Right lung (tissue), 5 donors: ENCODE measurements around the gene DAGLA. TPM values are rescaled to one million over a fixed set of nuclear protein-coding genes. Genes with fewer than 3 reads are reported as not detected.

Experiments
- DNase-seq, 2 donors: peaks; one replicate each; pipeline ENCODE4 v3.0.0-alpha.2; 2013
- polyA plus RNA-seq, 5 donors: library from polyadenylated mRNA; unstranded; fragments of 120-200 nt; gene quantifications; one replicate each; pipeline versions ENCODE4 v1.2.1 to v1.2.3, GENCODE V29; 2013; ENCODE audit warnings: inconsistent platforms in 1 of 5, low replicate concordance in 1 of 5; ENCODE audit not compliant: insufficient read length in 5 of 5, insufficient read depth in 1 of 5

Gene DAGLA
- polyA plus RNA-seq, 5 donors = 1.9 to 3.9 (median 2.7) TPM

- no peak for DNase-seq
Observed at GRCh38 chr11:61745781-61746441, 65.7 kb downstream of the DAGLA start.

- no peak for DNase-seq
Observed at GRCh38 chr11:61746442-61747191, 66.4 kb downstream of the DAGLA start.

- no peak for DNase-seq
Observed at GRCh38 chr11:61747192-61747966, 67.2 kb downstream of the DAGLA start.

GRCh38 chr11:61747967-61748285, 67.7 kb downstream of the DAGLA start:
- no peak for DNase-seq

GRCh38 chr11:61749591-61750217, 69.5 kb downstream of the DAGLA start:
- DNase-seq = no peak

GRCh38 chr11:61750631-61751273, 70.6 kb downstream of the DAGLA start:
- DNase-seq = no peak

GRCh38 chr11:61751384-61751783, 71.2 kb downstream of the DAGLA start:
- DNase-seq = no peak

- no peak for DNase-seq
Observed at GRCh38 chr11:61752117-61752924, 72.1 kb downstream of the DAGLA start, which contains the start of gene MYRF. Gene MYRF (plus strand): TSS chr11:61752636. CDS start chr11:61752745, 109 bp downstream.

- no peak for DNase-seq
Observed at GRCh38 chr11:61752925-61753521, 72.8 kb downstream of the DAGLA start.

- no peak for DNase-seq
Observed at GRCh38 chr11:61753672-61754071, 73.5 kb downstream of the DAGLA start.

- DNase-seq = no peak
Observed at GRCh38 chr11:61754534-61755482, 74.6 kb downstream of the DAGLA start.

- no peak for DNase-seq
Observed at GRCh38 chr11:61756147-61756451, 75.9 kb downstream of the DAGLA start.

GRCh38 chr11:61756452-61757212, 76.4 kb downstream of the DAGLA start:
- no peak for DNase-seq

- no peak for DNase-seq
Observed at GRCh38 chr11:61757213-61757862, 77.1 kb downstream of the DAGLA start.

- DNase-seq = no peak
Observed at GRCh38 chr11:61760946-61761345, 80.8 kb downstream of the DAGLA start.

- DNase-seq = no peak
Observed at GRCh38 chr11:61761440-61762222, 81.4 kb downstream of the DAGLA start.

GRCh38 chr11:61762223-61762615, 82.0 kb downstream of the DAGLA start:
- DNase-seq = no peak
